ENCODE data around the gene CACNA1I. TPM values are rescaled to one million over a fixed set of nuclear protein-coding genes. Genes with fewer than 3 reads are reported as not detected.

CACNA1I gene
- not detected in 2 replicates for total RNA-seq (2014; rRNA removed; shearing (Covaris generic))

GRCh38 chr22:39570665-39571064 is at the start of gene CACNA1I:
Gene CACNA1I, plus strand, starts transcription at chr22:39570753. Its CDS starts 0 bp downstream, at chr22:39570753.

GRCh38 chr22:39532215-39533073 is 38.1 kb upstream of the CACNA1I start, which contains the start of gene RPS19BP1:
Gene RPS19BP1, minus strand, starts transcription at chr22:39532748. Its CDS starts 10 bp downstream, at chr22:39532738.

Other genes with a start within 250 kb of the CACNA1I start
- gene SYNGR1, start 220.8 kb upstream of the CACNA1I start, total RNA-seq (2014; rRNA removed; shearing (Covaris generic)) = 6.8 and 8.7 TPM in 2 replicates
- 12.1 and 14.0 TPM in 2 replicates for gene TAB1, start 171.0 kb upstream of the CACNA1I start, total RNA-seq (2014; rRNA removed; shearing (Covaris generic))
- gene MGAT3, start 113.7 kb upstream of the CACNA1I start, total RNA-seq (2014; rRNA removed; shearing (Covaris generic)) = 0.29 and 0.64 TPM in 2 replicates
- 26.7 and 30.0 TPM in 2 replicates for gene MIEF1, start 68.5 kb upstream of the CACNA1I start, total RNA-seq (2014; rRNA removed; shearing (Covaris generic))
- gene ATF4, start 50.2 kb upstream of the CACNA1I start, total RNA-seq (2014; rRNA removed; shearing (Covaris generic)) = 643 and 678 TPM in 2 replicates
- gene RPS19BP1, start 38.0 kb upstream of the CACNA1I start, total RNA-seq (2014; rRNA removed; shearing (Covaris generic)) = 153 and 177 TPM in 2 replicates